ENCODE results near the gene HEY2. TPM values are rescaled to one million over a fixed set of nuclear protein-coding genes. Genes with fewer than 3 reads are reported as not detected.

HEY2 gene
- total and polyA plus RNA-seq, 9 donors: 3.0 to 19.9 (median 8.2) TPM

- TF ChIP-seq CTCF (IDR thresholded peaks at IDR 0.05): no peak
- no peak for TF ChIP-seq POLR2A (IDR thresholded peaks at IDR 0.05)
- no peak for TF ChIP-seq EP300 (IDR thresholded peaks at IDR 0.05)
- no peak for DNase-seq
- Histone ChIP-seq H3K27ac (no peak overlapping the region), H3K36me3 (no peaks in the 10 kb centered on the region), H3K4me1 (ENCODE audit: insufficient read depth) (no peaks in the 10 kb centered on the region), H3K27me3 (no peaks in the 10 kb centered on the region), H3K9me3 (no peaks in the 10 kb centered on the region), H3K4me3 (no peak overlapping the region)
- intact Hi-C loops (cut with DNase I): loop anchor here in 1 of 4 donors (10.0 kb wide), 1 partner anchor 587 kb away; the partner anchor contains the start of gene TPD52L1
- WGBS, 3 donors: 95 to 99% (median 96%) methylated on average over 2 of the region's 2 CpGs
Measured at GRCh38 chr6:125741336-125741735, 8.1 kb upstream of the HEY2 start.

GRCh38 chr6:125742024-125742423 is 7.4 kb upstream of the HEY2 start:
- H3K4me3 ChIP-seq: no peak overlapping the region
- intact Hi-C loops (cut with DNase I): loop anchor here in 1 of 4 donors (10.0 kb wide), 1 partner anchor 587 kb away; the partner anchor contains the start of gene TPD52L1
- H3K4me1 ChIP-seq (ENCODE audit: insufficient read depth): no peaks in the 10 kb centered on the region
- no peak for DNase-seq
- no peaks in the 10 kb centered on the region for H3K27me3 ChIP-seq
- no peaks in the 10 kb centered on the region for H3K36me3 ChIP-seq
- peak overlapping the region in 1 of 2 donors; percentile 16 for H3K27ac ChIP-seq
- H3K9me3 ChIP-seq: no peaks in the 10 kb centered on the region
- TF ChIP-seq EP300 (IDR thresholded peaks at IDR 0.05) (no peak), CTCF (IDR thresholded peaks at IDR 0.05) (no peak), POLR2A (IDR thresholded peaks at IDR 0.05) (no peak)
- WGBS, 3 donors: 90 to 92% (median 90%) methylated on average over 2 of the region's 2 CpGs

- Histone ChIP-seq H3K27me3 (no peaks in the 10 kb centered on the region), H3K9me3 (no peaks in the 10 kb centered on the region), H3K4me3 (no peak overlapping the region), H3K27ac (no peak overlapping the region), H3K36me3 (no peaks in the 10 kb centered on the region), H3K4me1 (ENCODE audit: insufficient read depth) (no peaks in the 10 kb centered on the region)
- intact Hi-C loops (cut with DNase I): loop anchor here in 1 of 4 donors (10.0 kb wide), 1 partner anchor 588 kb away; the partner anchor contains the start of gene TPD52L1
- 36 to 45% (median 39%) methylated on average over 5 of the region's 5 CpGs for WGBS, 3 donors
- DNase-seq: no peak
- TF ChIP-seq CTCF (IDR thresholded peaks at IDR 0.05) (no peak), POLR2A (IDR thresholded peaks at IDR 0.05) (no peak), EP300 (IDR thresholded peaks at IDR 0.05) (no peak)
Measured at GRCh38 chr6:125742464-125743120, 6.8 kb upstream of the HEY2 start.

- Histone ChIP-seq H3K4me1 (ENCODE audit: insufficient read depth) (no peaks in the 10 kb centered on the region), H3K27ac (no peak overlapping the region), H3K4me3 (no peak overlapping the region), H3K27me3 (no peaks in the 10 kb centered on the region), H3K36me3 (no peaks in the 10 kb centered on the region), H3K9me3 (no peaks in the 10 kb centered on the region)
- DNase-seq: no peak
- WGBS, 3 donors: 76 to 86% (median 82%) methylated on average over 2 of the region's 2 CpGs
- TF ChIP-seq CTCF (IDR thresholded peaks at IDR 0.05) (no peak), POLR2A (IDR thresholded peaks at IDR 0.05) (no peak), EP300 (IDR thresholded peaks at IDR 0.05) (no peak)
- intact Hi-C loops (cut with DNase I): loop anchor here in 1 of 4 donors (10.0 kb wide), 1 partner anchor 589 kb away; the partner anchor contains the start of gene TPD52L1
Measured at GRCh38 chr6:125743604-125744003, 5.8 kb upstream of the HEY2 start.

All from ovary (tissue), 9 donors.